Stomach (tissue), 9 donors: ENCODE data around the gene ITGB2. TPM values are rescaled to one million over a fixed set of nuclear protein-coding genes. Genes with fewer than 3 reads are reported as not detected.

Experiments used
- DNase-seq, 2 donors: peaks; one replicate each; pipeline versions ENCODE4 v3.0.0 to v3.0.0-alpha.2; 2013 to 2019
- H3K27ac ChIP-seq, 5 donors: fragments of 200-600 bp in 4 of 5; sonication (generic) in 4 of 5; one replicate each; pipeline ENCODE4 v1.5.1; 2013 to 2019; ENCODE audit warnings: mild to moderate bottlenecking in 1 of 5, moderate library complexity in 1 of 5
- H3K27me3 ChIP-seq, 3 donors: fragments of 200-600 bp; sonication (generic); one replicate each; pipeline ENCODE4 v1.5.1; 2017 to 2019; ENCODE audit warnings: mixed run types in 1 of 3
- H3K36me3 ChIP-seq, 4 donors: fragments of 200-600 bp; sonication (generic); 1 replicate in 3 of 4; 2 replicates in 1 of 4; pipeline ENCODE4 v1.5.1; 2016 to 2019
- H3K4me1 ChIP-seq, 4 donors: fragments of 200-600 bp; sonication (generic); one replicate each; pipeline ENCODE4 v1.5.1; 2016 to 2019
- H3K4me3 ChIP-seq, 4 donors: fragments of 200-600 bp; sonication (generic) in 3 of 4; one replicate each; pipeline ENCODE4 v1.5.1; 2016 to 2019; ENCODE audit warnings: mild to moderate bottlenecking in 1 of 4
- H3K9me3 ChIP-seq, 4 donors: fragments of 200-600 bp; sonication (generic); one replicate each; pipeline ENCODE4 v1.5.1; 2016 to 2019
- CTCF ChIP-seq, 7 experiments: fragments of 450-650 bp in 4 of 7; fragments of 200-600 bp in 3 of 7; sonication (generic) in 3 of 7; IDR thresholded peaks; one replicate each; pipeline ENCODE4 v1.5.1; 2016 to 2019; ENCODE audit warnings: antibody characterized with exemption in 7 of 7, control low read depth in 2 of 7, mild to moderate bottlenecking in 1 of 7
- EP300 ChIP-seq: sonication (generic); formaldehyde crosslinking; IDR thresholded peaks from one replicate; pipeline ENCODE4 v1.6.1; 2017; ENCODE audit warnings: antibody characterized with exemption
- POLR2A ChIP-seq, 4 donors: fragments of 450-650 bp; IDR thresholded peaks; one replicate each; pipeline ENCODE4 v1.6.1; 2016; ENCODE audit warnings: antibody characterized with exemption in 4 of 4, control low read depth in 2 of 4, mild to moderate bottlenecking in 1 of 4, moderate library complexity in 1 of 4
- POLR2AphosphoS5 ChIP-seq, 3 donors: sonication (generic); formaldehyde crosslinking; IDR thresholded peaks; one replicate each; pipeline ENCODE4 v1.6.1; 2016; ENCODE audit warnings: antibody characterized with exemption in 3 of 3
- WGBS, 5 donors: extraction: QIAGEN DNeasy Blood & Tissue Kit in 3 of 5; methylation state at CpG; one replicate each; pipeline versions ENCODE4 v1.1.5 to v1.1.7; 2013 to 2018; 5-methylcytosine and 5-hydroxymethylcytosine counted together
- intact Hi-C: fragments of 100-400 bp; cut with DNase I; formaldehyde crosslinking; loops from one replicate; pipeline ENCODE4 v1.15.1; 2023; ENCODE audit warnings: low total_unique reads
- polyA plus RNA-seq, 3 donors: library from polyadenylated mRNA; stranded (reverse); fragments of 200-250 nt; gene quantifications; one replicate each; pipeline ENCODE4 v1.2.3, GENCODE V29; 2013
- total RNA-seq, 5 donors: library from RNA; depleted of rRNA; stranded (reverse); fragments of >200 nt; gene quantifications; one replicate each; pipeline versions ENCODE4 v1.1.0 to v1.2.3, GENCODE V29; 2014 to 2016
- donor health status: healthy with polysubstance abuse.
- donor health status: Bipolar disorder and iron deficiency.
- donor health status: healthy.

The ITGB2 gene
- total and polyA plus RNA-seq, 8 donors = 3.5 to 72.2 (median 15.1) TPM

DNA sequence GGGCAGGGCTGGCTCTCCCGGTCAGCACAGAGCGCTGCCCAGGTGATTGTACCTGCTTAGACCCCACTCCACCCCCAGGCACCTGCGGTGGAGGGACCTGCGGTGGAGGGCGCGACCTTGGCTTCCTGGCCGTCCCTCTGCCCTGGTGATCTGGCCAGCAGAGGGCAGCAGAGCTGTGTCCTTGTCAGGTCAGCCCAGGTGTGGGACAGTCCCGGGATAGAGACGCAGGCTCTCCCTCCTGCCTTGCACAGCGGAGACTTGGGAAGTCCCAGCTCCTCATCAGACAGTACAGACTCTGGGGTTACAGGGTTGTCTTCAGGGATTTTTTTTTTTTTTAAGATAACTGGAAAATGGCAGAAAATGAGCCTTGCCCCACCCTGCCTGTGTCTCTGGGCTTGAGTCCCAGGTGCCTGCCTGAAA is 29.1 kb upstream of the ITGB2 start:
- no peaks in the 10 kb centered on the region for H3K27me3 ChIP-seq
- peaks cover 7 to 74% (median 57%) of the 10 kb centered on the region in 4 donors for H3K36me3 ChIP-seq
- H3K4me1 ChIP-seq = peaks cover 3 to 40% (median 22%) of the 10 kb centered on the region in 4 donors
- peak; percentile 91 for DNase-seq
- no peaks in the 10 kb centered on the region for H3K9me3 ChIP-seq
- intact Hi-C loops = loop anchor here (5.0 kb wide), 2 partner anchors 178 to 188 kb away; no protein-coding TSS in a partner anchor
- TF ChIP-seq CTCF (IDR thresholded peaks at IDR 0.05) = peak in 6 of 7 experiments; percentile 65 to 94 (median 90)
- TF ChIP-seq POLR2AphosphoS5 (IDR thresholded peaks at IDR 0.05) = peak in 2 of 3 donors; percentile 11 to 68
- no peak for TF ChIP-seq EP300
- TF ChIP-seq POLR2A (IDR thresholded peaks at IDR 0.05) = no peak
- H3K4me3 ChIP-seq = no peak overlapping the region
- WGBS, 5 donors = 0 to 10% (median 5%) methylated on average over 2 to 10 of the region's 10 CpGs
- H3K27ac ChIP-seq = peak overlapping the region in 1 of 5 donors; percentile 66

DNA sequence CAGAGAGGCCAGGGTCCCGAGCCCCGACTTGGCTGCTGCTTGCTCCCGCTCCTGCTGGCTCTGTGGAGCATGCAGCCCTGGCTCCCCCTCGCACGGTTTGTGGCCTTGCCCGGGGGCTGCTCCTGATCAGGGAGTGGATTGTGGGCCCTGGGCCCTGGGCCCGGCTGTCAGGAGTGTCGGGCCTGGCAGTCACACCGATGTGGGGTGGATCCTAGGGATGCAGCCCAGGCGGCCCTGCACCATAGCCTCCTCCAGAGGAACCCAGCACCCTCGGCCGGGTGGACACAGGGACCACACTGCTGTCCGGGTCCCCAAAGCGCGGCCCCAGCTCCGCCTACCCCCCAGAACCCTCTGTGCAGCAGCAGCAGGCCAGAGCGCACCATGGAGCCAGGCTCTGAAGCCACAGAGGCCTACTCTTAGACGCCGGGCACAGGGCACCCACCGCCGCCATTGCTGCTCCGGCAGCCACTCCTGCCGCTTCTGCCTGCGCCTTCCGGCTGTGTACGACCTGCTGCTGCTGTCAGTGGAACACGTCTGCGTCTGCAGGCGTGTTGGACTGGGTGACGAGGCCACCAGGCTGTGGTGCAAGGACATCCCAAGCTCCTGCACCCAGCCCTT is 28.6 kb upstream of the ITGB2 start:
- H3K36me3 ChIP-seq = peaks cover 7 to 76% (median 58%) of the 10 kb centered on the region in 4 donors
- H3K27ac ChIP-seq = peak overlapping the region in 1 of 5 donors; percentile 66
- no peak for DNase-seq
- intact Hi-C loops = loop anchor here (5.0 kb wide), 1 partner anchor 188 kb away; no protein-coding TSS in a partner anchor
- no peaks in the 10 kb centered on the region for H3K27me3 ChIP-seq
- H3K4me1 ChIP-seq = peaks cover 3 to 40% (median 22%) of the 10 kb centered on the region in 4 donors
- no peak overlapping the region for H3K4me3 ChIP-seq
- no peaks in the 10 kb centered on the region for H3K9me3 ChIP-seq
- no peak for TF ChIP-seq POLR2AphosphoS5 (IDR thresholded peaks at IDR 0.05)
- no peak for TF ChIP-seq POLR2A (IDR thresholded peaks at IDR 0.05)
- no peak for TF ChIP-seq EP300
- no peak for TF ChIP-seq CTCF (IDR thresholded peaks at IDR 0.05)
- 68 to 86% (median 81%) methylated on average over 10 to 30 of the region's 30 CpGs for WGBS, 5 donors

GRCh38 chr21:44948426-44949120 is 27.9 kb upstream of the ITGB2 start:
- DNase-seq = no peak
- peaks cover 7 to 76% (median 61%) of the 10 kb centered on the region in 4 donors for H3K36me3 ChIP-seq
- intact Hi-C loops = loop anchor here (5.0 kb wide), 1 partner anchor 189 kb away; no protein-coding TSS in a partner anchor

More at GRCh38 chr21:44948426-44949120, 27.9 kb upstream of the ITGB2 start:
- Histone ChIP-seq H3K27me3 (no peaks in the 10 kb centered on the region), H3K4me3 (no peak overlapping the region), H3K9me3 (no peaks in the 10 kb centered on the region), H3K4me1 (peaks cover 3 to 35% (median 22%) of the 10 kb centered on the region in 4 donors), H3K27ac (no peak overlapping the region)
- TF ChIP-seq CTCF (IDR thresholded peaks at IDR 0.05) (no peak), POLR2AphosphoS5 (IDR thresholded peaks at IDR 0.05) (no peak), EP300 (no peak), POLR2A (IDR thresholded peaks at IDR 0.05) (no peak)
- 83 to 87% (median 86%) methylated on average over 9 to 16 of the region's 16 CpGs for WGBS, 5 donors
